ENCODE results near the gene VLDLR.

Gene VLDLR

GRCh38 chr9:2640570-2640969, 19.0 kb downstream of the VLDLR start:
- Histone ChIP-seq H3K36me3 (ENCODE audit: control insufficient read depth, insufficient read depth, low read length) (peaks cover 43% of the 10 kb centered on the region), H3K4me1 (ENCODE audit: control insufficient read depth, insufficient read depth, low read length) (no peaks in the 10 kb centered on the region), H3K27me3 (ENCODE audit: control insufficient read depth, insufficient read depth, low read length) (no peaks in the 10 kb centered on the region), H3K4me3 (ENCODE audit: low read depth, low read length) (no peak overlapping the region), H3K9me3 (ENCODE audit: control insufficient read depth, insufficient read depth, low read length) (no peaks in the 10 kb centered on the region), H3K9ac (ENCODE audit: low read depth, low read length) (no peak overlapping the region)

GRCh38 chr9:2641033-2641432, 19.4 kb downstream of the VLDLR start:
- Histone ChIP-seq H3K4me1 (ENCODE audit: control insufficient read depth, insufficient read depth, low read length) (no peaks in the 10 kb centered on the region), H3K4me3 (ENCODE audit: low read depth, low read length) (no peak overlapping the region), H3K36me3 (ENCODE audit: control insufficient read depth, insufficient read depth, low read length) (peaks cover 44% of the 10 kb centered on the region), H3K9me3 (ENCODE audit: control insufficient read depth, insufficient read depth, low read length) (no peaks in the 10 kb centered on the region), H3K9ac (ENCODE audit: low read depth, low read length) (no peak overlapping the region), H3K27me3 (ENCODE audit: control insufficient read depth, insufficient read depth, low read length) (no peaks in the 10 kb centered on the region)

- Histone ChIP-seq H3K4me1 (ENCODE audit: control insufficient read depth, insufficient read depth, low read length) (no peaks in the 10 kb centered on the region), H3K9ac (ENCODE audit: low read depth, low read length) (no peak overlapping the region), H3K36me3 (ENCODE audit: control insufficient read depth, insufficient read depth, low read length) (peaks cover 54% of the 10 kb centered on the region), H3K9me3 (ENCODE audit: control insufficient read depth, insufficient read depth, low read length) (no peaks in the 10 kb centered on the region), H3K27me3 (ENCODE audit: control insufficient read depth, insufficient read depth, low read length) (no peaks in the 10 kb centered on the region), H3K4me3 (ENCODE audit: low read depth, low read length) (no peak overlapping the region)
These were observed 20.5 kb downstream of the VLDLR start for GRCh38 chr9:2642068-2642467.

GRCh38 chr9:2645569-2645968, 24.0 kb downstream of the VLDLR start:
- Histone ChIP-seq H3K4me3 (ENCODE audit: low read depth, low read length) (no peak overlapping the region), H3K36me3 (ENCODE audit: control insufficient read depth, insufficient read depth, low read length) (peaks cover 57% of the 10 kb centered on the region)

GRCh38 chr9:2655411-2655901, 33.9 kb downstream of the VLDLR start:
- Histone ChIP-seq H3K27me3 (ENCODE audit: control insufficient read depth, insufficient read depth, low read length) (no peaks in the 10 kb centered on the region), H3K4me3 (ENCODE audit: low read depth, low read length) (no peak overlapping the region), H3K4me1 (ENCODE audit: control insufficient read depth, insufficient read depth, low read length) (no peaks in the 10 kb centered on the region), H3K36me3 (ENCODE audit: control insufficient read depth, insufficient read depth, low read length) (peaks cover 17% of the 10 kb centered on the region), H3K9ac (ENCODE audit: low read depth, low read length) (no peak overlapping the region), H3K9me3 (ENCODE audit: control insufficient read depth, insufficient read depth, low read length) (no peaks in the 10 kb centered on the region)

More at GRCh38 chr9:2645569-2645968, 24.0 kb downstream of the VLDLR start:
- Histone ChIP-seq H3K4me1 (ENCODE audit: control insufficient read depth, insufficient read depth, low read length) (no peaks in the 10 kb centered on the region), H3K9me3 (ENCODE audit: control insufficient read depth, insufficient read depth, low read length) (no peaks in the 10 kb centered on the region), H3K27me3 (ENCODE audit: control insufficient read depth, insufficient read depth, low read length) (no peaks in the 10 kb centered on the region), H3K9ac (ENCODE audit: low read depth, low read length) (no peak overlapping the region)

- peaks cover 7% of the 10 kb centered on the region for H3K36me3 ChIP-seq (ENCODE audit: control insufficient read depth, insufficient read depth, low read length)
- H3K9me3 ChIP-seq (ENCODE audit: control insufficient read depth, insufficient read depth, low read length), result no peaks in the 10 kb centered on the region
- no peak overlapping the region for H3K9ac ChIP-seq (ENCODE audit: low read depth, low read length)
- H3K4me1 ChIP-seq (ENCODE audit: control insufficient read depth, insufficient read depth, low read length), result no peaks in the 10 kb centered on the region
- H3K27me3 ChIP-seq (ENCODE audit: control insufficient read depth, insufficient read depth, low read length), result no peaks in the 10 kb centered on the region
- no peak overlapping the region for H3K4me3 ChIP-seq (ENCODE audit: low read depth, low read length)
These were observed 35.8 kb downstream of the VLDLR start for GRCh38 chr9:2657427-2657826.

- Histone ChIP-seq H3K4me3 (ENCODE audit: low read depth, low read length) (no peak overlapping the region), H3K36me3 (ENCODE audit: control insufficient read depth, insufficient read depth, low read length) (no peaks in the 10 kb centered on the region), H3K27me3 (ENCODE audit: control insufficient read depth, insufficient read depth, low read length) (no peaks in the 10 kb centered on the region), H3K9ac (ENCODE audit: low read depth, low read length) (no peak overlapping the region), H3K4me1 (ENCODE audit: control insufficient read depth, insufficient read depth, low read length) (peaks cover 3% of the 10 kb centered on the region), H3K9me3 (ENCODE audit: control insufficient read depth, insufficient read depth, low read length) (no peaks in the 10 kb centered on the region)
These were observed 40.9 kb downstream of the VLDLR start for GRCh38 chr9:2662496-2662895.

GRCh38 chr9:2663461-2664173, 42.0 kb downstream of the VLDLR start:
- Histone ChIP-seq H3K4me3 (ENCODE audit: low read depth, low read length) (no peak overlapping the region), H3K4me1 (ENCODE audit: control insufficient read depth, insufficient read depth, low read length) (peaks cover 3% of the 10 kb centered on the region), H3K9ac (ENCODE audit: low read depth, low read length) (no peak overlapping the region), H3K27me3 (ENCODE audit: control insufficient read depth, insufficient read depth, low read length) (no peaks in the 10 kb centered on the region), H3K9me3 (ENCODE audit: control insufficient read depth, insufficient read depth, low read length) (no peaks in the 10 kb centered on the region), H3K36me3 (ENCODE audit: control insufficient read depth, insufficient read depth, low read length) (no peaks in the 10 kb centered on the region)

GRCh38 chr9:2664174-2665065, 42.8 kb downstream of the VLDLR start:
- no peaks in the 10 kb centered on the region for H3K9me3 ChIP-seq (ENCODE audit: control insufficient read depth, insufficient read depth, low read length)

GRCh38 chr9:2666569-2666968, 45.0 kb downstream of the VLDLR start:
- Histone ChIP-seq H3K9ac (ENCODE audit: low read depth, low read length) (no peak overlapping the region), H3K4me1 (ENCODE audit: control insufficient read depth, insufficient read depth, low read length) (peaks cover 3% of the 10 kb centered on the region), H3K9me3 (ENCODE audit: control insufficient read depth, insufficient read depth, low read length) (no peaks in the 10 kb centered on the region), H3K4me3 (ENCODE audit: low read depth, low read length) (no peak overlapping the region), H3K27me3 (ENCODE audit: control insufficient read depth, insufficient read depth, low read length) (no peaks in the 10 kb centered on the region), H3K36me3 (ENCODE audit: control insufficient read depth, insufficient read depth, low read length) (no peaks in the 10 kb centered on the region)

More at GRCh38 chr9:2664174-2665065, 42.8 kb downstream of the VLDLR start:
- Histone ChIP-seq H3K4me3 (ENCODE audit: low read depth, low read length) (no peak overlapping the region), H3K27me3 (ENCODE audit: control insufficient read depth, insufficient read depth, low read length) (no peaks in the 10 kb centered on the region), H3K4me1 (ENCODE audit: control insufficient read depth, insufficient read depth, low read length) (peaks cover 3% of the 10 kb centered on the region), H3K9ac (ENCODE audit: low read depth, low read length) (no peak overlapping the region), H3K36me3 (ENCODE audit: control insufficient read depth, insufficient read depth, low read length) (no peaks in the 10 kb centered on the region)

GRCh38 chr9:2673161-2673560, 51.6 kb downstream of the VLDLR start:
- Histone ChIP-seq H3K4me3 (ENCODE audit: low read depth, low read length) (no peak overlapping the region), H3K36me3 (ENCODE audit: control insufficient read depth, insufficient read depth, low read length) (no peaks in the 10 kb centered on the region), H3K9me3 (ENCODE audit: control insufficient read depth, insufficient read depth, low read length) (no peaks in the 10 kb centered on the region), H3K9ac (ENCODE audit: low read depth, low read length) (no peak overlapping the region), H3K27me3 (ENCODE audit: control insufficient read depth, insufficient read depth, low read length) (no peaks in the 10 kb centered on the region), H3K4me1 (ENCODE audit: control insufficient read depth, insufficient read depth, low read length) (peaks cover 10% of the 10 kb centered on the region)

Data from iPS-15b (cell line).